Activated CD8-positive, alpha-beta memory T cell treated with anti-CD3 and anti-CD28 coated beads for 48 hours (primary cell): Measurements from ENCODE around the gene MCAM.

Experiments used
- DNase-seq, 3 experiments: peaks; one replicate each; pipeline ENCODE4 v3.0.0-alpha.2; 2020; ENCODE audit warnings: low read depth in 2 of 3, low spot score in 2 of 3

Gene MCAM, protein sequence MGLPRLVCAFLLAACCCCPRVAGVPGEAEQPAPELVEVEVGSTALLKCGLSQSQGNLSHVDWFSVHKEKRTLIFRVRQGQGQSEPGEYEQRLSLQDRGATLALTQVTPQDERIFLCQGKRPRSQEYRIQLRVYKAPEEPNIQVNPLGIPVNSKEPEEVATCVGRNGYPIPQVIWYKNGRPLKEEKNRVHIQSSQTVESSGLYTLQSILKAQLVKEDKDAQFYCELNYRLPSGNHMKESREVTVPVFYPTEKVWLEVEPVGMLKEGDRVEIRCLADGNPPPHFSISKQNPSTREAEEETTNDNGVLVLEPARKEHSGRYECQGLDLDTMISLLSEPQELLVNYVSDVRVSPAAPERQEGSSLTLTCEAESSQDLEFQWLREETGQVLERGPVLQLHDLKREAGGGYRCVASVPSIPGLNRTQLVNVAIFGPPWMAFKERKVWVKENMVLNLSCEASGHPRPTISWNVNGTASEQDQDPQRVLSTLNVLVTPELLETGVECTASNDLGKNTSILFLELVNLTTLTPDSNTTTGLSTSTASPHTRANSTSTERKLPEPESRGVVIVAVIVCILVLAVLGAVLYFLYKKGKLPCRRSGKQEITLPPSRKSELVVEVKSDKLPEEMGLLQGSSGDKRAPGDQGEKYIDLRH

GRCh38 chr11:119316729-119317591 lies at the start of gene MCAM:
TSS of gene MCAM (minus strand) at chr11:119317130. CDS start at chr11:119317101, 29 bp downstream.
- no peak for DNase-seq

DNA sequence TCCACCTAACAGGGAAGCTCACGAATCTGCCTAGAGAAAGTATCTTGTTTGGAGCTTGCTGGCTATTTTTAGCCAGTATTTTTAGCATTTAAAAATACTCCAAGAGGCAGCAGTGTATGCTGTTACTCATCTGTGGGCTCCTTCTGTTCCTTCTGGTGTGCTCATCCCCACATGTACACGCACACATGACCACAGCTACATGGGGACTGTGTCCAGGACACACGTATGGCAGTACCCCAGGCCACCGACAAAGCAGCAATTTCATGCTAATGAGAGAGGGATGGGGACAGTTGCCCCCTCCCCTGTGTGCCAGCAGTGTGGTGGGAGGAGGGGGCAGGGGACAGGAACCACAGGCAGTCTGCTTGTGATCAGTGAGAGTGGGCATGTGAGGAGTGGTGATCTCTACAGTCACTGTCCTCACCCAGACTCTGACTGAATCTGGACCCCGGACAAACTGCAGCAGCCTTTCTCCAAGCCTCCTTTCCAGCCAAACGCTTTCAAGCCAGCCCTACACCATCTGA lies 48.2 kb upstream of the MCAM start:
- no peak for DNase-seq

- DNase-seq, result peak in 1 of 3 experiments; percentile 22
Observed at GRCh38 chr11:119363851-119364590, 47.1 kb upstream of the MCAM start.

GRCh38 chr11:119363081-119363850 lies 46.3 kb upstream of the MCAM start:
- no peak for DNase-seq

- no peak for DNase-seq
Observed at GRCh38 chr11:119362741-119363080, 45.8 kb upstream of the MCAM start.

DNA sequence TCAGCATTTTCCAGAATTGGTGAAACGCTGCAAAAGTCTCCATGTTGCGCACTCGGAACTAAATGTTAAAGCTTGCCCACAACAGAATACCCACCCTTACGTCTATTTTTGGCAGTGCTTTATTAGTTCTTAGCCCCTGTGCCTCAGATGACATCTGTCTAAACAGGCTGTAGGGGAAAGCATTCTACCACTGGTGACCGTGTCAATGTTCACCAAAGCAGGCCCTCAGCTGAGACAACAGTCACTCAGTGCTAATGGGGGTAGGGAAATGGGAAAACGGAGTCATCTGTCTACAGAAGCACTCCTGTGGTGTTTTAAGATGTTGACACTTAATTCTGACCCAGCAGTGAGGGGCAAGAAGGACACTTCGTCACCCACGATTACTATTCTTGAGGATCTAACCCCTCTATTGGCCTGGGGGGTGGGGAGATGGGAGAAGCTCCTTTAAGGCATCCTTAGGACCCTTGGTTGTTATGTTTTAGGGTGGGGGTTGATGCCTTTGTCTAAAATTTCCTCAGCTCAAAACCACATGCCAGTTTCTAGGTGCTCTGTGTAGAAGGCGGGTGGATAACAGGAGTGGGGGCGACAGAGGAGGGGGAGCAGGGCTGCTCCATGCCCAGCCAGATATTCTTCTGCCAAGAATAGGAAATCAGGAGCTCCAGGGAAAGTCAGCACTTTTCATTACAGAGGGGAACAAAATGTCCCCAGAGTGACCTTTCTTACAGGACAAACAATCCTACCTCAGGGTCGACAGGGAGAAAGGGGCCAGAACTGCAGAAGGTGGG lies 45.2 kb upstream of the MCAM start:
- no peak for DNase-seq

GRCh38 chr11:119361056-119361787 lies 44.3 kb upstream of the MCAM start:
- DNase-seq, result peak in 1 of 3 experiments; percentile 37

DNA sequence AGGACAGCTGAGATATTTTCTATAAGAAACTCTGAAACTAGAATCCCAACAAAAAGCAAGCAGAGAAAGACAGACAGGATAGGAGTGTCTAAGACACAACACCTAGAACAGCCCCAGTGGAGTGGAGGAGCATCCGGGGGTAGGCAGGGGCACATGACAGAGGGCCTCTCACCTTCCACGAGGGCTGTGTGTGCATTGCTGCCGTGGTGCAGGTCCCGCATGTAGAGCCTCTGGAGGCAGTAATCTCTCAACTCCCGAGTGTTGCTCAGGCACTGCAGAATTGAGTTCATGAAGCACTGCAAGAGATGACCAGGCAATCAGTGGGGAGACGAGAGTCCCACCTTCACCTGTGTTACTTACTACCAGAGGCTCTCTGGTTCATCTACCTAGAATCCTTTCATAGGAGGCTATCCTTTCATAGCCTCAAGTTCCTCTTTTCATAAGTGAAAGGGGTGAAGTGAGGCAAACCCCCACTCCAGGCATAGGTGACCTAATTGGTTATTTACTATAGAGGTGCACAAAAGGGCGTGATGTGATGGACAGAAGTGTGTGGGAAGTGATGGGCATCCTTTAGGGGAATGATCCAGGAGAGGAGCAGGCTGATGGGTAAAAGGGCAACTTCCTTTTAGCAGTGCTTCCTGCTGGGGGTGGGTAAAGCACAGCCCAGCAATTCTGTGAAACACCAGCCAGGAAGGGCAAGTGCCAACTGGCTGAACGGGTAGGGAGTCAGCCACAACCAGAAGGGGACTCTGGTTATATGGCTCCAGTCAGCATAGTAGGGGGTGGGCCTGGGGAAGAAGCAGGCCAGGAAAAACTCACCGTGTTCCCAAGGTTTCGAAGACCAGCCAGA lies 42.7 kb upstream of the MCAM start:
- no peak for DNase-seq

- no peak for DNase-seq
Observed at GRCh38 chr11:119357074-119357473, 40.1 kb upstream of the MCAM start.

- peak in 2 of 3 experiments; percentile 42 to 56 for DNase-seq
Observed at GRCh38 chr11:119356349-119357031, 39.6 kb upstream of the MCAM start.

- no peak for DNase-seq
Observed at GRCh38 chr11:119355091-119355843, 38.3 kb upstream of the MCAM start.

- no peak for DNase-seq
Observed at GRCh38 chr11:119352857-119353260, 35.9 kb upstream of the MCAM start.

DNA sequence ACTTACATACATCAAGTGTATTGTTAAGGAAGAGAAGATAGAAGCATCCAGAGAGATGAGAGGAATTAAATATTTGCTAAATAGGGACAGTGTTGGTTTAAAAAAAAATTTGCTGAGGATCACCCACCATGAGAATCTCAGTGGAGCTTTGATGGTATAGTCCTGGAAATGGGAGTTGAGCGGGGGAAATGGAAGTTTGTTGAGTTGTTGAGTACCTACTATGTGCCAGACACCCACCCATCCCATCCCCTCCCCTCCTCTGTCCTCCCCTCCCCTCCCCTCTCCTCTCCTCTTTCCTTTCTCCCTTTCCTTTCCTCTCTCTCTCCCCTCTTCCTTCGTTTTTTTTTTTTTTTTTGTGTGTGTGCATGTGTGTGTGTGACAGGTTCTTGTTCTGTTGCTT lies 34.3 kb upstream of the MCAM start:
- no peak for DNase-seq

GRCh38 chr11:119350302-119350701 lies 33.4 kb upstream of the MCAM start:
- no peak for DNase-seq

GRCh38 chr11:119347940-119348605 lies 31.1 kb upstream of the MCAM start:
- no peak for DNase-seq

GRCh38 chr11:119347242-119347641 lies 30.3 kb upstream of the MCAM start:
- no peak for DNase-seq
